HG03457 (cell line): ENCODE data around the gene DDR2.

Experiments
- ATAC-seq: cut with Tn5 transposase; IDR thresholded peaks from one replicate; pipeline ENCODE4 v1.9.1; 2021; ENCODE audit warnings: moderate number of reproducible peaks; ENCODE audit not compliant: unreplicated experiment

The DDR2 gene

GRCh38 chr1:162670928-162671663 lies 38.8 kb downstream of the DDR2 start:
- ATAC-seq, result no peak

- ATAC-seq, result no peak
Measured at GRCh38 chr1:162671664-162672410, 39.6 kb downstream of the DDR2 start.

- ATAC-seq, result no peak
Measured at GRCh38 chr1:162672622-162673260, 40.5 kb downstream of the DDR2 start.

GRCh38 chr1:162674034-162674608 lies 41.9 kb downstream of the DDR2 start:
- no peak for ATAC-seq

- ATAC-seq, result no peak
Measured at GRCh38 chr1:162676087-162676486, 43.8 kb downstream of the DDR2 start.

GRCh38 chr1:162676750-162677149 lies 44.5 kb downstream of the DDR2 start:
- ATAC-seq, result no peak

- no peak for ATAC-seq
Measured at GRCh38 chr1:162677607-162678371, 45.5 kb downstream of the DDR2 start.

- no peak for ATAC-seq
Measured at GRCh38 chr1:162678439-162678838, 46.2 kb downstream of the DDR2 start.

GRCh38 chr1:162679298-162679697 lies 47.0 kb downstream of the DDR2 start:
- ATAC-seq, result no peak

- no peak for ATAC-seq
Measured at GRCh38 chr1:162680419-162681121, 48.3 kb downstream of the DDR2 start.

- ATAC-seq, result no peak
Measured at GRCh38 chr1:162681122-162681436, 48.8 kb downstream of the DDR2 start.

GRCh38 chr1:162682013-162682419 lies 49.8 kb downstream of the DDR2 start:
- ATAC-seq, result no peak

- ATAC-seq, result no peak
Measured at GRCh38 chr1:162687870-162688269, 55.6 kb downstream of the DDR2 start.

- ATAC-seq, result no peak
Measured at GRCh38 chr1:162688521-162688920, 56.3 kb downstream of the DDR2 start.

- ATAC-seq, result no peak
Measured at GRCh38 chr1:162688931-162689330, 56.7 kb downstream of the DDR2 start.

GRCh38 chr1:162689745-162690671 lies 57.7 kb downstream of the DDR2 start:
- no peak for ATAC-seq

- no peak for ATAC-seq
Measured at GRCh38 chr1:162690672-162691434, 58.6 kb downstream of the DDR2 start.

- ATAC-seq, result no peak
Measured at GRCh38 chr1:162691999-162692575, 59.8 kb downstream of the DDR2 start.
